Esophagus squamous epithelium (tissue), 5 donors: ENCODE results near the gene SLC12A7. TPM values are rescaled to one million over a fixed set of nuclear protein-coding genes. Genes with fewer than 3 reads are reported as not detected.
"Not testable (repeated sequence)": the region's sequence is repeated elsewhere in the genome, so short reads cannot be mapped to it uniquely, and the experiment has no call there.

ENCODE experiments used
- DNase-seq: peaks from one replicate; lab custom pipeline; 2025; lab: John Stamatoyannopoulos, UW
- H3K27ac ChIP-seq, 4 donors: fragments of 200-600 bp; sonication (generic); one replicate each; pipeline ENCODE4 v1.5.1; 2016 to 2019; ENCODE audit warnings: mild to moderate bottlenecking in 1 of 4
- H3K27me3 ChIP-seq, 4 donors: fragments of 200-600 bp; sonication (generic); 1 replicate in 3 of 4; 2 replicates in 1 of 4; pipeline versions ENCODE4 v1.5.1 to v1.6.0; 2017 to 2021; ENCODE audit warnings: antibody characterized with exemption in 1 of 4
- H3K36me3 ChIP-seq, 3 donors: fragments of 200-600 bp; sonication (generic); one replicate each; pipeline ENCODE4 v1.5.1; 2016 to 2019
- H3K4me1 ChIP-seq, 3 donors: fragments of 200-600 bp; sonication (generic); one replicate each; pipeline ENCODE4 v1.5.1; 2017 to 2019
- H3K4me3 ChIP-seq, 4 donors: fragments of 200-600 bp; sonication (generic); 1 replicate in 3 of 4; 2 replicates in 1 of 4; pipeline ENCODE4 v1.5.1; 2016 to 2019; ENCODE audit warnings: mild to moderate bottlenecking in 2 of 4, moderate library complexity in 1 of 4
- H3K9me3 ChIP-seq, 3 donors: fragments of 200-600 bp; sonication (generic); one replicate each; pipeline ENCODE4 v1.5.1; 2016 to 2019
- POLR2A ChIP-seq, 4 donors: fragments of 450-650 bp; IDR thresholded peaks; one replicate each; pipeline ENCODE4 v1.6.1; 2017; ENCODE audit warnings: antibody characterized with exemption in 4 of 4, mild to moderate bottlenecking in 4 of 4, moderate library complexity in 3 of 4
- WGBS, 2 donors: methylation state at CpG; one replicate each; pipeline ENCODE4 v1.1.5; 2018; 5-methylcytosine and 5-hydroxymethylcytosine counted together
- intact Hi-C: fragments of 100-400 bp; cut with DNase I; formaldehyde crosslinking; loops from one replicate; pipeline ENCODE4 v1.15.0; 2022
- total RNA-seq, 4 donors: library from RNA; depleted of rRNA; stranded (reverse); fragments of >200 nt; gene quantifications; one replicate each; pipeline ENCODE4 v1.1.0, GENCODE V29; 2016
- TF ChIP-seq, protein P1 (sequence below), 6 experiments: fragments of 450-650 bp in 4 of 6; fragments of 200-600 bp in 2 of 6; sonication (generic) in 2 of 6; IDR thresholded peaks; one replicate each; pipeline ENCODE4 v1.5.1; 2016 to 2019; ENCODE audit warnings: antibody characterized with exemption in 6 of 6, mild to moderate bottlenecking in 4 of 6, moderate library complexity in 4 of 6
- donor health status: DM: yes; HTN: yes; CAD: no.

The SLC12A7 gene
- total RNA-seq, 4 donors from 2014 or later = 4.5 to 13.4 (median 6.6) TPM

DNA sequence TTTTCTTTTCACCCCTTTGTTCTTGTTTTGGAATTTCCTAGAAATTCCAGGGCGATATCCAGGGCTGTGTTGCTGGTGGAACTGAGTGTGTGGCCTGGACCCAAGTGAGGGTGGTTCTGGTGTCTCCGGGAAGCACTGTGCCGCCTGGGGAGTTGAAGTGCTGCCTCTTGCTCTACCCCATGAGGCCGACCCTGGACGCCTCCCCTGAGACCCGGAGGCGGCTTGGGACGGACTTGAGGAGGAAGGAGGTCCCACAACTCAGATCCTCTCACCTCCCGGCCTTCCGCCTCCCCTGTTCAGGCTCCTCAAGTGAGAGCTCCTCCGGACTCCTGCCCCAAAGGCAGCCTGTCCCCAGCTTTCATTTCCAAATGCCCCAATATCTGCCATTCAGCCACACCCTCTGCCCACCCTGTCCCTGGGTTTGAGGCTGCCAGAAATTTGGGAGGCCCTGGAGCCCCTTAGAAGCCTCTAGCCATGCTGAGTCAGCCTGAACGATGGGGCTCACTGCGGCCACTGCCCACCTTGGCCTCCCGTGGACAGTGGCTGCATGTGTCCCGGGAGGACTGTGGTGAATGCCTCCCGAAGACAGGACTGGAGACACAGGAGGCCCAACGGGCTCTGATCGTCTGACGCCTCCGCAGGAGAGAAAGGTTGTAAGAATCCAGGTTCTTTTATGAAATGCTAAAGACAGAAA is 46.9 kb upstream of the SLC12A7 start:
- H3K27me3 ChIP-seq = peaks cover 12 to 86% (median 17%) of the 10 kb centered on the region in 4 donors
- peaks cover 9 to 34% (median 10%) of the 10 kb centered on the region in 3 donors for H3K4me1 ChIP-seq
- no peak overlapping the region for H3K27ac ChIP-seq
- no peak overlapping the region for H3K4me3 ChIP-seq
- H3K9me3 ChIP-seq = peaks cover 0 to 16% (median 5%) of the 10 kb centered on the region in 3 donors
- DNase-seq = no peak
- H3K36me3 ChIP-seq = no peaks in the 10 kb centered on the region
- TF ChIP-seq, protein P1, sequence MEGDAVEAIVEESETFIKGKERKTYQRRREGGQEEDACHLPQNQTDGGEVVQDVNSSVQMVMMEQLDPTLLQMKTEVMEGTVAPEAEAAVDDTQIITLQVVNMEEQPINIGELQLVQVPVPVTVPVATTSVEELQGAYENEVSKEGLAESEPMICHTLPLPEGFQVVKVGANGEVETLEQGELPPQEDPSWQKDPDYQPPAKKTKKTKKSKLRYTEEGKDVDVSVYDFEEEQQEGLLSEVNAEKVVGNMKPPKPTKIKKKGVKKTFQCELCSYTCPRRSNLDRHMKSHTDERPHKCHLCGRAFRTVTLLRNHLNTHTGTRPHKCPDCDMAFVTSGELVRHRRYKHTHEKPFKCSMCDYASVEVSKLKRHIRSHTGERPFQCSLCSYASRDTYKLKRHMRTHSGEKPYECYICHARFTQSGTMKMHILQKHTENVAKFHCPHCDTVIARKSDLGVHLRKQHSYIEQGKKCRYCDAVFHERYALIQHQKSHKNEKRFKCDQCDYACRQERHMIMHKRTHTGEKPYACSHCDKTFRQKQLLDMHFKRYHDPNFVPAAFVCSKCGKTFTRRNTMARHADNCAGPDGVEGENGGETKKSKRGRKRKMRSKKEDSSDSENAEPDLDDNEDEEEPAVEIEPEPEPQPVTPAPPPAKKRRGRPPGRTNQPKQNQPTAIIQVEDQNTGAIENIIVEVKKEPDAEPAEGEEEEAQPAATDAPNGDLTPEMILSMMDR (IDR thresholded peaks at IDR 0.05) = no peak
- no peak for TF ChIP-seq POLR2A (IDR thresholded peaks at IDR 0.05)
- intact Hi-C loops = no loop called here
- 81% methylated on average over 8 to 11 of the region's 20 CpGs for WGBS, 2 donors

DNA sequence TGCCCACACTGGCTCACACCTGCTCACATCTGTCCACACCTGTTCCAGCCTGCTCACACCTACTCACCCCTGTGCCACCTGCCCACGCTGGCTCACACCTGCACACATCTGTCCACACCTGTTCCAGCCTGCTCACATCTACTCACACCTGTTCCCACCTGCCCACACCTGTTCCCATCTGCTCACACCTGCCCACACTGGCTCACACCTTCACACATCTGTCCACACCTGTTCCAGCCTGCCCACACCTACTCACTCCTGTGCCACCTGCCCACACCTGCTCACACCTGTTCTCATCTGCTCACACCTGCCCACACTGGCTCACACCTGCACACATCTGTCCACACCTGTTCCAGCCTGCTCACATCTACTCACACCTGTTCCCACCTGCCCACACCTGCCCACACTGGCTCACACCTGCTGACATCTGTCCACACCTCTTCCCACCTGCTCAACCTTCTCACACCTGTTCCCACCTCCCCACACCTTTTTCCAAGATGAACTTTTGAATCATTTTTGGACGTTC is 45.7 kb upstream of the SLC12A7 start:
- H3K27ac ChIP-seq, H3K36me3 ChIP-seq, DNase-seq, intact Hi-C loops, H3K4me3 ChIP-seq: not testable (repeated sequence)
- 51 to 58% methylated on average over 2 of the region's 2 CpGs for WGBS, 2 donors
- Histone ChIP-seq H3K4me1 (peaks cover 9 to 31% (median 10%) of the 10 kb centered on the region in 3 donors), H3K27me3 (peaks cover 12 to 88% (median 17%) of the 10 kb centered on the region in 4 donors), H3K9me3 (peaks cover 0 to 16% (median 5%) of the 10 kb centered on the region in 3 donors)

DNA sequence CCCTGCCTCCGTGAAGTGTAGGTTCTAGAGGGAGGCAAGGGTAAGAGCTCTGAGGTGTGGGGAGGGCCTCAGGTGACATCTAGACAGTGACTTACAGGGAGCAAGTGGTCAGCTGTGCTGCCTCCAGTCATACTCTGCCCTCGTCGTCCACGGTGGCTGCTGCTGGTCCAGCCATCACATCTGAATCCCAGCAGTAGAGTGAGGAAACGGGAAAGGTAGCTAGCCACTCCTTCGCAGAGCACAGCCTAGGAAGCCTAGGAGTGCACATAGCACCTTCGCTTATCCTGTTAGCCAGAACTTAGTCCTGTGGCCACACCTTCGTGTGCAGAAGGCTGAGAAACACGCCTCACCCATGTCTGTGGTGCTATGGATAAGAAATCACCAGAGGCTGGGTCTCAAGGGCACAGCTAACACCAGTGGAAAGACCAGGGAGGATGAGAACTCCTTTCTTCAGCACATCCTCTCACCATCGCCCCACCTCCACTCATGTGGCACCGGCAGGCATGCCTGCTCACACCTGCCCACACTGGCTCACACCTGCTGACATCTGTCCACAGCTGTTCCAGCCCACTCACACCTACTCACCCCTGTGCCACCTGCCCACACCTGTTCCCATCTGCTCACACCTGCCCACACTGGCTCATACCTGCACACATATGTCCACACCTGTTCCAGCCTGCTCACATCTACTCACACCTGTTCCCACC is 45.0 kb upstream of the SLC12A7 start:
- Histone ChIP-seq H3K27me3 (peaks cover 12 to 88% (median 17%) of the 10 kb centered on the region in 4 donors), H3K36me3 (no peaks in the 10 kb centered on the region), H3K4me3 (no peak overlapping the region), H3K9me3 (peaks cover 0 to 16% (median 5%) of the 10 kb centered on the region in 3 donors), H3K4me1 (peaks cover 5 to 25% (median 10%) of the 10 kb centered on the region in 3 donors), H3K27ac (no peak overlapping the region)
- TF ChIP-seq POLR2A (IDR thresholded peaks at IDR 0.05) = no peak
- TF ChIP-seq, protein P1 (IDR thresholded peaks at IDR 0.05) = no peak
- no peak for DNase-seq
- intact Hi-C loops = no loop called here
- WGBS, 2 donors = 85 to 89% methylated on average over 10 to 11 of the region's 11 CpGs

DNA sequence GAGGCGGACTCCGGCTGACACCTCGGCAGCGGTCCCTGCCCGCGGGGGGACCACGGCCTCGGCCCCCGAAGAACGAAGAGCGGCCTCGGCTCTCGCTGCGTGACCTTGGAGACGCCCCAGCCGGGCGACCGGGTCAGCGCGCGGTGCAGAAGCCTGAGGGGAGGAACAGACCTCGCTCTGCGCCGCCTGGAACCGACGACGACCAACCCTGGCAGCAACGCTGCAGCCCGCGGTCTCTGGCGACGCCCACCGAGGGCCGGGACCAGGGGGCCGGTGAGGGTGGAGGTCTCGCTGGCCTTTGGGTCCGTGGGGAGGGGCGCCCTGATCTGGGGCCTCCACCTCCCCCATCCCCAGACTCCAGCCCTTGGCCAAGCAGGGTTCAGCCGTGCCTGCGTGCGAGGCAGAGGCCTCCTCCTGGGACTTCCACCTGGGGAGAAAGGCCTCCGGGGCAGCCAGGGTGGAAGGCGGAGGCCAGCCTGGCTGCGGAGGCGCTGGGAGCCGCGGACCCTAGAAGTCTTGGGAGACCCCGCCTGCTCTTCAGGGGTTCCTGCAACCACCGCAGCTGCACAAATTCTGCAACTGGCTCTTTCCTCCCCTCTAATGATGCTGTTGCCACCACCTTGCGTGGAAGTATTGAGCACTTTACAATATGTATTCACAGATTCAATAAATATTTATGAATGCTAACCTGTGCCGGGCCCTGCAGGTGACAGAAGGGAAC is 44.3 kb upstream of the SLC12A7 start:
- H3K9me3 ChIP-seq = peaks cover 0 to 16% (median 5%) of the 10 kb centered on the region in 3 donors
- no peak overlapping the region for H3K27ac ChIP-seq
- TF ChIP-seq, protein P1 (IDR thresholded peaks at IDR 0.05) = no peak
- no peak for TF ChIP-seq POLR2A (IDR thresholded peaks at IDR 0.05)
- 33 to 91% methylated on average over 6 to 9 of the region's 51 CpGs for WGBS, 2 donors
- intact Hi-C loops = no loop called here
- peaks cover 12 to 89% (median 17%) of the 10 kb centered on the region in 4 donors for H3K27me3 ChIP-seq
- no peaks in the 10 kb centered on the region for H3K36me3 ChIP-seq
- H3K4me1 ChIP-seq = peaks cover 0 to 18% (median 10%) of the 10 kb centered on the region in 3 donors
- peak overlapping the region in 3 of 4 donors; percentile 2 to 61 (median 35) for H3K4me3 ChIP-seq
- no peak for DNase-seq
